ENCODE results near the gene CRHR1.
"Not testable (repeated sequence)": the region's sequence is repeated elsewhere in the genome, so short reads cannot be mapped to it uniquely, and the experiment has no call there.

Gene CRHR1

GRCh38 chr17:45784293-45784740 lies at the start of gene CRHR1:
TSS of gene CRHR1 (plus strand) at chr17:45784320. CDS start at chr17:45784545, 225 bp downstream.
- peak within 1 kb of the TSS; percentile 58 for H3K4me3 ChIP-seq (ENCODE audit: low read length)
- H3K4me1 ChIP-seq (ENCODE audit: control insufficient read depth, insufficient read depth, low read length), result peaks cover 2% of the 10 kb centered on the region
- H3K27ac ChIP-seq (ENCODE audit: low read depth, low read length), result no peak within 1 kb of the TSS
- peaks cover 10% of the 10 kb centered on the region for H3K27me3 ChIP-seq (ENCODE audit: control insufficient read depth, insufficient read depth, low read length)
- no peaks in the 10 kb centered on the region for H3K36me3 ChIP-seq (ENCODE audit: control insufficient read depth, insufficient read depth, low read length)
- no peak within 1 kb of the TSS for H3K9ac ChIP-seq (ENCODE audit: low read length)

- Histone ChIP-seq H3K4me1 (ENCODE audit: control insufficient read depth, insufficient read depth, low read length) (no peaks in the 10 kb centered on the region), H3K36me3 (ENCODE audit: control insufficient read depth, insufficient read depth, low read length) (no peaks in the 10 kb centered on the region), H3K4me3 (ENCODE audit: low read length) (no peak overlapping the region), H3K27me3 (ENCODE audit: control insufficient read depth, insufficient read depth, low read length) (no peaks in the 10 kb centered on the region), H3K27ac (ENCODE audit: low read depth, low read length) (no peak overlapping the region), H3K9ac (ENCODE audit: low read length) (no peak overlapping the region)
These were observed 49.5 kb upstream of the CRHR1 start for GRCh38 chr17:45734598-45734997.

GRCh38 chr17:45735488-45735887 lies 48.6 kb upstream of the CRHR1 start:
- H3K9ac ChIP-seq (ENCODE audit: low read length), result no peak overlapping the region
- H3K4me1 ChIP-seq (ENCODE audit: control insufficient read depth, insufficient read depth, low read length), result no peaks in the 10 kb centered on the region
- H3K4me3 ChIP-seq (ENCODE audit: low read length), result no peak overlapping the region
- no peak overlapping the region for H3K27ac ChIP-seq (ENCODE audit: low read depth, low read length)
- H3K27me3 ChIP-seq (ENCODE audit: control insufficient read depth, insufficient read depth, low read length), result no peaks in the 10 kb centered on the region
- H3K36me3 ChIP-seq (ENCODE audit: control insufficient read depth, insufficient read depth, low read length), result no peaks in the 10 kb centered on the region

GRCh38 chr17:45739786-45740185 lies 44.3 kb upstream of the CRHR1 start:
- no peak overlapping the region for H3K4me3 ChIP-seq (ENCODE audit: low read length)
- peaks cover 6% of the 10 kb centered on the region for H3K27me3 ChIP-seq (ENCODE audit: control insufficient read depth, insufficient read depth, low read length)
- H3K27ac ChIP-seq (ENCODE audit: low read depth, low read length), result no peak overlapping the region
- H3K36me3 ChIP-seq (ENCODE audit: control insufficient read depth, insufficient read depth, low read length), result no peaks in the 10 kb centered on the region
- no peaks in the 10 kb centered on the region for H3K4me1 ChIP-seq (ENCODE audit: control insufficient read depth, insufficient read depth, low read length)
- H3K9ac ChIP-seq (ENCODE audit: low read length), result no peak overlapping the region

- H3K27me3 ChIP-seq (ENCODE audit: control insufficient read depth, insufficient read depth, low read length), result peaks cover 6% of the 10 kb centered on the region
- no peak overlapping the region for H3K4me3 ChIP-seq (ENCODE audit: low read length)
- no peak overlapping the region for H3K27ac ChIP-seq (ENCODE audit: low read depth, low read length)
- H3K36me3 ChIP-seq (ENCODE audit: control insufficient read depth, insufficient read depth, low read length), result no peaks in the 10 kb centered on the region
- H3K9ac ChIP-seq (ENCODE audit: low read length), result no peak overlapping the region
- H3K4me1 ChIP-seq (ENCODE audit: control insufficient read depth, insufficient read depth, low read length), result no peaks in the 10 kb centered on the region
These were observed 43.4 kb upstream of the CRHR1 start for GRCh38 chr17:45740553-45741330.

GRCh38 chr17:45742251-45742650 lies 41.9 kb upstream of the CRHR1 start:
- H3K27ac ChIP-seq (ENCODE audit: low read depth, low read length), result no peak overlapping the region
- H3K36me3 ChIP-seq (ENCODE audit: control insufficient read depth, insufficient read depth, low read length), result no peaks in the 10 kb centered on the region
- no peaks in the 10 kb centered on the region for H3K4me1 ChIP-seq (ENCODE audit: control insufficient read depth, insufficient read depth, low read length)
- peaks cover 6% of the 10 kb centered on the region for H3K27me3 ChIP-seq (ENCODE audit: control insufficient read depth, insufficient read depth, low read length)
- no peak overlapping the region for H3K9ac ChIP-seq (ENCODE audit: low read length)
- H3K4me3 ChIP-seq (ENCODE audit: low read length), result no peak overlapping the region

GRCh38 chr17:45743626-45744326 lies 40.3 kb upstream of the CRHR1 start:
- Histone ChIP-seq H3K27me3 (ENCODE audit: control insufficient read depth, insufficient read depth, low read length) (peaks cover 6% of the 10 kb centered on the region), H3K9ac (ENCODE audit: low read length) (no peak overlapping the region), H3K4me1 (ENCODE audit: control insufficient read depth, insufficient read depth, low read length) (no peaks in the 10 kb centered on the region), H3K36me3 (ENCODE audit: control insufficient read depth, insufficient read depth, low read length) (no peaks in the 10 kb centered on the region), H3K4me3 (ENCODE audit: low read length) (no peak overlapping the region), H3K27ac (ENCODE audit: low read depth, low read length) (no peak overlapping the region)

GRCh38 chr17:45744826-45745225 lies 39.3 kb upstream of the CRHR1 start:
- not testable (repeated sequence) for H3K36me3 ChIP-seq (ENCODE audit: control insufficient read depth, insufficient read depth, low read length); H3K4me1 ChIP-seq (ENCODE audit: control insufficient read depth, insufficient read depth, low read length); H3K27me3 ChIP-seq (ENCODE audit: control insufficient read depth, insufficient read depth, low read length); H3K4me3 ChIP-seq (ENCODE audit: low read length); H3K27ac ChIP-seq (ENCODE audit: low read depth, low read length); H3K9ac ChIP-seq (ENCODE audit: low read length)

- H3K9ac ChIP-seq (ENCODE audit: low read length), result no peak overlapping the region
- no peaks in the 10 kb centered on the region for H3K4me1 ChIP-seq (ENCODE audit: control insufficient read depth, insufficient read depth, low read length)
- peaks cover 6% of the 10 kb centered on the region for H3K27me3 ChIP-seq (ENCODE audit: control insufficient read depth, insufficient read depth, low read length)
- H3K4me3 ChIP-seq (ENCODE audit: low read length), result no peak overlapping the region
- no peak overlapping the region for H3K27ac ChIP-seq (ENCODE audit: low read depth, low read length)
- H3K36me3 ChIP-seq (ENCODE audit: control insufficient read depth, insufficient read depth, low read length), result no peaks in the 10 kb centered on the region
These were observed 38.3 kb upstream of the CRHR1 start for GRCh38 chr17:45745601-45746494.

- no peaks in the 10 kb centered on the region for H3K4me1 ChIP-seq (ENCODE audit: control insufficient read depth, insufficient read depth, low read length)
- H3K27me3 ChIP-seq (ENCODE audit: control insufficient read depth, insufficient read depth, low read length), result no peaks in the 10 kb centered on the region
- no peak overlapping the region for H3K9ac ChIP-seq (ENCODE audit: low read length)
- no peak overlapping the region for H3K27ac ChIP-seq (ENCODE audit: low read depth, low read length)
- H3K4me3 ChIP-seq (ENCODE audit: low read length), result no peak overlapping the region
- H3K36me3 ChIP-seq (ENCODE audit: control insufficient read depth, insufficient read depth, low read length), result no peaks in the 10 kb centered on the region
These were observed 36.2 kb upstream of the CRHR1 start for GRCh38 chr17:45747911-45748310.

GRCh38 chr17:45748731-45749310 lies 35.3 kb upstream of the CRHR1 start:
- H3K9ac ChIP-seq (ENCODE audit: low read length), result no peak overlapping the region
- no peaks in the 10 kb centered on the region for H3K27me3 ChIP-seq (ENCODE audit: control insufficient read depth, insufficient read depth, low read length)
- no peak overlapping the region for H3K27ac ChIP-seq (ENCODE audit: low read depth, low read length)
- H3K4me1 ChIP-seq (ENCODE audit: control insufficient read depth, insufficient read depth, low read length), result no peaks in the 10 kb centered on the region
- no peak overlapping the region for H3K4me3 ChIP-seq (ENCODE audit: low read length)
- H3K36me3 ChIP-seq (ENCODE audit: control insufficient read depth, insufficient read depth, low read length), result no peaks in the 10 kb centered on the region

GRCh38 chr17:45749831-45750335 lies 34.2 kb upstream of the CRHR1 start:
- H3K9ac ChIP-seq (ENCODE audit: low read length), result no peak overlapping the region
- no peak overlapping the region for H3K27ac ChIP-seq (ENCODE audit: low read depth, low read length)
- H3K36me3 ChIP-seq (ENCODE audit: control insufficient read depth, insufficient read depth, low read length), result no peaks in the 10 kb centered on the region
- no peaks in the 10 kb centered on the region for H3K27me3 ChIP-seq (ENCODE audit: control insufficient read depth, insufficient read depth, low read length)
- H3K4me1 ChIP-seq (ENCODE audit: control insufficient read depth, insufficient read depth, low read length), result no peaks in the 10 kb centered on the region
- no peak overlapping the region for H3K4me3 ChIP-seq (ENCODE audit: low read length)

All from rectal smooth muscle tissue (tissue), 1 donor.